COR-L47 (cell line): Measurements from ENCODE around the gene PDCL2.
"Not testable (repeated sequence)": the region's sequence is repeated elsewhere in the genome, so short reads cannot be mapped to it uniquely, and the experiment has no call there.

Experiments used
- DNase-seq: peaks from one replicate; lab custom pipeline; 2025; lab: John Stamatoyannopoulos, UW

PDCL2 gene

GRCh38 chr4:55588160-55588559 lies 3.9 kb downstream of the PDCL2 start:
- no peak for DNase-seq

DNA sequence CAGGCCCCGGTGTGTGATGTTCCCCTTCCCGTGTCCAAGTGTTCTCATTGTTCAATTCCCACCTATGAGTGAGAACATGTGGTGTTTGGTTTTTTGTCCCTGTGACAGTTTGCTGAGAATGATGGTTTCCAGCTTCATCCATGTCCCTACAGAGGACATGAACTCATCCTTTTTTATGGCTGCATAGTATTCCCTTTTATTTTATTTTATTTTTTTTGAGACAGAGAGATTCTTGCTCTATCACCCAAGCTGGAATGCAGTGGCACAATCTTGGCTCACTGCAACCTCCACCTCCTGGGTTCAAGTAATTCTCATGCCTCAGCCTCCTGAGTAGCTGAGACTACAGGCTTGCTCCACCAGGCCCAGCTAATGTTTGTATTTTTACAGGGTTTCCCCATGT lies 9.3 kb downstream of the PDCL2 start:
- DNase-seq: not testable (repeated sequence)

DNA sequence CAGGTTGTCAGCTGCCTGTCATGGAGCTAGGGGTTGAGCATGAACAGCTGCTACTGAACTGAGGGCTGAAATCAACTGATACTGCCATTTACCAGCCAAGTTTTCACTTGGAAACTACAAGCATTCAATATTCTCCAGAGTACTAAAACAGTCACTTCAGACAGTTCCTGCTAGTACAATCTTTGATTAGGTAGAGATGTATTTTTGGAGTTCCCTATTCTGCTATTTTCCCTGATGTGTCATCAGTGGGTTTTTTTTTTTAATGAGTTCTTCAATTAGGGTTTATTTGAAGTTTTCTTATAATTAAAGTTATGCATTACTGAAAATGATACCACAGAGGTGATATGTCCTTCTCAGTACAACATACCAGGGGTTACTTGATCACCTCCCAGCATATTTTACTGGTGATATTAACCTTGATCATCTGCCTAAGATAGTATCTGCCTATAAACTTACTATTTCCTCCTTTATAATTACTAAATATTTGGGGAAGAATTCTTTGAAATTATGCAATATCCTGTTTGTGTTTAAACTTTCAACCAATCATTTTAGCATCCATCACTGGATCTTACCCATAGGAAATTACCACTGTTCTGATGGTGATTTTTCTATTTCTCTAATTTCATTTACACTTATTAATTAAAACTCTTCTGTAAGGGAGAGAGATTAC lies 13.6 kb downstream of the PDCL2 start:
- no peak for DNase-seq

- no peak for DNase-seq
These were observed 16.5 kb downstream of the PDCL2 start for GRCh38 chr4:55575513-55575912.

DNA sequence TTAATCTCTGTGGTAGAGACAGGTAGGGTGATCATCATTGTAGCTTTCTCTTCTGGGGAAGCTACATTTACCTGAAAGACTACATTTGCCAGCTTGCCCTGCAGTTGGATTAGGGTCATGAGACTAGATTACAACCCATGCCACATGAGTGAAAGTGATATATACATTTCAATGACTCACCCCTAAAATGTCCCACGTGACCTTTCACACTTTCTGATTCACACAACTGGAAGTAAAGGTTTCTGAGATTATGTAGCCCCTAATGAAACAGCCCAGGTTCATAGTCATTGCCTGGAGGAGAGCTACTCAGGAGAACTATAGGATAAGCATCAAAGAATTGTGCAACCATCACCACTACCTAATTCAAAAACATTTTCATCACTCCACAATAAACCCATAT lies 17.8 kb downstream of the PDCL2 start:
- DNase-seq: no peak

- no peak for DNase-seq
These were observed 20.2 kb downstream of the PDCL2 start for GRCh38 chr4:55571806-55572205.

DNA sequence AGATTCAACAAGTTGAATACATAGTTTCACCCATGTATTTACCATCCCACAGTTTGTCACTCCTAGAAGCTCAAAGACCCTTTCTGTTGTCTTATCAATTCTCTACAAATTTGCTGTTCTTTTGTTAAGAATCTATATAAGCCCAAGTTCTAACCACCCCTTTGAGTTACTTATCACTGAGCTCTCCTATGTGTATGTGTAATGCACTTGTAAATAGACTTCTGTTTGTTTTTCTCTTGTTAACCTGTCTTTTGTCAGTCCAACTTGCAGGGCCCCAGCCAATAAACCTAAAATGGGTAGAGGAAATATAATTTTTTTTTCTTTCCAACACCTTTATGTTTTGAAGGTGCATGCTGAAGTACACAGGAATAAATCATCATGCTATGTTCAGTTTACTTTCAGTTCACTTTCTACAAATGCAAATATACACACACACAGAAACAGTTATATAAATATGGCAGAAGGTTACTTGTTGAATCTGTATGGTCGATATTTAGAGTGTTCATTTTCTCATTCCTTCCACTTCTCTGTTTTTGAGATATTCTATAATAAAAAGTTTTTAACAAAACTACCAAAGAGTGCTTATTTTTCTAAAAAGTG lies 23.0 kb downstream of the PDCL2 start:
- DNase-seq: no peak

DNA sequence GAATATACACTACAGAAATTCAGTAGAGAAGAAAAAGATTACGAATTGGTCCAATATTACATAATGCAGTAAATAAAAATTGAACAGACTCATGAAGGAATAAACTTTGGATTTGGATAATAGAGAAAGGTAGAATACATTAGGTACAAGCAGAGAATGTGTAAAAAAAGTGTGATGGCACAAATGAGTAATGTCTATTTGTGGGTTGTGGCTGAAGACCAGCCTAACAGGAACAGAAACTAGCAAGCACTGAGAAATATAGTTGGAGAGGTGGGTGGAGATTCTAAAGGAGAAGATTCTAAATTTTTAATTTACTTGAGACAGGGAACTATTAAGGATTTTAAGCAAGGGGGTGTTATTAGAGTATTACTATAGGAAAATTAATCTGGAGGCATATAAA lies 30.2 kb downstream of the PDCL2 start:
- no peak for DNase-seq

GRCh38 chr4:55560096-55560495 lies 31.9 kb downstream of the PDCL2 start:
- no peak for DNase-seq

DNA sequence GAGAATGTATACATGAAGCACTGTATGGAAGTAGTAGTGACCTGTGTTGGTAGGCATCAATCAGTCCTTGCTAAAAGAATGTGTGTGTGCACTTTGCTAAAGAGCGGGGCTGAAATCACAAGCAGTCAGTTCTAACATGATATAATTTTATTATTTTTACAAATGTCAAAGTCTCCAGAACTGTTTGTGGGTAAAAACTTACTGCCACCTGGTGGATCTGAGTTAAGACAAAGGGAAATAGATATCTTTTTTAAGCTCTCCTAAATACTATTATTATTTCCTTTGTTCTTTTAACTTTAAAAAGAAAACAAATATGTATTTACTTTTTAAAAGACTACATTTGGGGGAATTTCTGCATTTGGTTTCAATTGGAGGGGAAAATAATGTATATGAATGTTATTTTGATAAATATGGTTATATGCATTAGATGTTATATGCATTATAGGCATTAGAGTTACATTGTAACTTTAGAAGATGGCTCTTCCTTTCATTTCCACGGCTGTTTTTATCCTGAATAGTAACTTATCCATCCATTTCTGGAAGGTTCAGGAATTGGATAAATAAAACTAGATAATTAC lies 37.5 kb downstream of the PDCL2 start:
- no peak for DNase-seq

GRCh38 chr4:55553441-55554201 lies 38.4 kb downstream of the PDCL2 start:
- DNase-seq: peak; percentile 11

DNA sequence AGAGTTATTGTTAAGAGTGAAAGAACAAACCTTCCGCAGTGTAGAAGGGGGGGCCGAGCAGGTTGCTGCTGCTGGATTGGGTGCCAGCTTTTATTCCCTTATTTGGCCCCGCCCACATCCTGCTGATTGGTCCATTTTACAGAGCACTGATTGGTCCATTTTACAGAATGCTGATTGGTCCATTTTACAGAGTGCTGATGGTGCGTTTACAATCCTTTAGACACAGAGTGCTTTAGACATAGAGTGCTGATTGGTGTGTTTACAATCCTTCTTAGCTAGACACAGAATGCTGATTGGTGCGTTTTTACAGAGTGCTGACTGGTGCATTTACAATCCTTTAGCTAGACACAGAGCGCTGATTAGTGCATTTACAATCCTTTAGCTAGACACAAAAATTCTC lies 40.1 kb downstream of the PDCL2 start:
- not testable (repeated sequence) for DNase-seq

- DNase-seq: no peak
These were observed 42.2 kb downstream of the PDCL2 start for GRCh38 chr4:55549888-55550287.

GRCh38 chr4:55547918-55548317 lies 44.1 kb downstream of the PDCL2 start:
- DNase-seq: no peak

DNA sequence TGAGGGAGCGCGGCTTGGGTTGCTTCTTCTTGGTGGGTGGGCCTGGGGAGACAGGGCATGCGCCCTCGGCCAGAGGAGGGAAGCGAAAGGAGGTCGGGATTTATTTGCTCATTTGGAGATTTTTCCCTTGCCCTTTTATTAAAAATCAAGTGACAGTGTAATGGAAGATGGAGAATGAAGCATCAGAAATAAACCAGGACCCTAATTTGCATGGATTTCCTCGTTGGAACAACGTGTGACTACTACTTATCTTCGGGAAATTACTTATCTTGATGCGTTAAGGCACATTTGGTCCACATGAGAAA lies 44.6 kb downstream of the PDCL2 start:
- DNase-seq: no peak

DNA sequence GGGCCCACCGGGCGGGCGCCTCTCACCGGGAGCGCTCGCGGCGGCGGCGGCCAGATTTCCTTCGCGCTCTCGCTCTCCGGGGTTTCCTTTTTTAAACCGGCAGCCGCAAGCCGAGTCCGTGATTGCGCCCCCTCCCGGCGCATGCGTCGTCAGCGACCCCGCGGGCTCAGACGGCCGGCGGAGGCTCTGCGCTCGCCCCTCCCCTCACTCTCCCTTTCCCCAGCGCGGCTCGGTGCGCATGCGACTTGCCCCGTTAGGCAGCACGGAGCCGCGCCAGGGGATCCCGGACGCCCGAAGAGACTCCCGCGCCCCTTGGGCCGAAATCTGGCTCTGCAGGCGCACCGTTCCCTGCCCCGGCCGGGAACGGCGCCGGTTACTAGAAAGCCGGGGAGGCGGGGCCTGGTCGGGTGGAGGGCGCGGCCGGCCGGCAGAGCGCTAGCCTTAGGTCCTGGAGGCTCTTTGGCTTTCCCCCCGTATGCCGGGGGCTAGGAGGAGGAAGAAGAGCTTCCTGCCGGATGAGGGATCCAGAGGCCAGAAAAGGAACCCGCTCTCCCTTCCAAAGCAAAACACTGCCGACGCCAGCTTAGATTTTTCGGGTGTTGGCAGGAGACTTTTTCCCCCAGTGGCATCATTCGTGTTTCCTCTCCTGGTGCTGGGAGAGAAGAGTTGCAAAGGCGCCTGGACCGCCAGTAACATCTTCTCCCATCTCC lies 45.1 kb downstream of the PDCL2 start, which contains the start of gene CLOCK:
CLOCK (minus strand) TSS at position 154 of the 710 bp plus-strand sequence. CDS start 64,124 bp downstream, outside the sequence.
- DNase-seq: peak; percentile 91

DNA sequence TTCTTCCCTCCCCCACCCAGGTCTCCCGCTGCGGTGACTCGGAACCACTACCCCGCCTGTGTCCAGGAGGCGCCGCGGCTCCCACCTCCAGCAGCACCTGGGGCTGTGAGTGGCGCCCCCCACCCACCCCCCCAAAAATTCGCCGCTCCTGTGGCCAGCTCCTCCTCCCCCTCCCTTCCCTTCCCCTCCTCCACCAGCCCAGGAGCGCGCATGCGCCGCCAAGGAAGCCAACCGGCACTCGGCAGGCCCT lies 45.6 kb downstream of the PDCL2 start:
- DNase-seq: peak; percentile 84

- DNase-seq: peak; percentile 65
These were observed 46.2 kb downstream of the PDCL2 start for GRCh38 chr4:55545641-55546505.

DNA sequence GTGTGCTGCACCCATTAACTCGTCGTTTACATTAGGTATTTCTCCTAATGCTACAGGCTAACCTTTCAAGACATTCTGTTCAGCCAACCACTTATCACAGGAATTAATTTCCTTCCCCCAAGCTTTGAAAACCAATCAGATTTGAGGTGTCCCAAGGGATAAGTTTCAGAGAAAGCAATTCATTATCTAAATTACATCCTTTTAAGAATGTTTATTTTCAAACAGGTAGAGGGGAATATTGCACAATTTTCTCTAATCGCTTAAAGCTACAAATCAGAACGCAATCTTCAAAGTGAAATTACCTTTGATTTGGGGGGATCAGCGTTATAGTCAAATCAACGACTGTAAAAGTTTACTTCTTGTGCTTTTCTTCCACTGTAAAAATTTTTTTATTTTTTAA lies 46.9 kb downstream of the PDCL2 start:
- peak; percentile 18 for DNase-seq

GRCh38 chr4:55543858-55544257 lies 48.2 kb downstream of the PDCL2 start:
- no peak for DNase-seq

GRCh38 chr4:55540271-55540670 lies 51.8 kb downstream of the PDCL2 start:
- DNase-seq: no peak

DNA sequence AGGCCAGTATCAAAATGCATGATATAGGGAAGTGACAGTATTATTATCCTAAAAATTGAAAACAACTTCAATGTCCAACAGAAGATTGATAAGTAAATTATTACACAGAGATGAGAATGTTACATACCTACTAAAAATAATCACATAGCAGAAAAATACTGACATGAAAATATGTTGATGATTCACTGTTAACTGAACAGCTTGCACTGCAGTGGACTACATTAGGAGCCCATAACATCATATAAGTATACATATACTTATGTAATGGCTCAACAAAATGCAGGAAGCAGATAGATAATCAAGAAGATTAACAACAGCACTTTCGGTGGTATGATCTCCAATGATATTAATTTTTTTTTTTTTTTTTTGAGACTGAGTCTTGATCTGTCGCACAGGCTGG lies 52.4 kb downstream of the PDCL2 start:
- DNase-seq: no peak
